ENCODE measurements around the gene GUCA1A.
A peak's percentile ranks its signal among the peaks of the same experiment; 100 is the strongest.

GRCh38 chr6:42140032-42140431 is 33.1 kb upstream of the GUCA1A start:
- TF ChIP-seq, protein P1, sequence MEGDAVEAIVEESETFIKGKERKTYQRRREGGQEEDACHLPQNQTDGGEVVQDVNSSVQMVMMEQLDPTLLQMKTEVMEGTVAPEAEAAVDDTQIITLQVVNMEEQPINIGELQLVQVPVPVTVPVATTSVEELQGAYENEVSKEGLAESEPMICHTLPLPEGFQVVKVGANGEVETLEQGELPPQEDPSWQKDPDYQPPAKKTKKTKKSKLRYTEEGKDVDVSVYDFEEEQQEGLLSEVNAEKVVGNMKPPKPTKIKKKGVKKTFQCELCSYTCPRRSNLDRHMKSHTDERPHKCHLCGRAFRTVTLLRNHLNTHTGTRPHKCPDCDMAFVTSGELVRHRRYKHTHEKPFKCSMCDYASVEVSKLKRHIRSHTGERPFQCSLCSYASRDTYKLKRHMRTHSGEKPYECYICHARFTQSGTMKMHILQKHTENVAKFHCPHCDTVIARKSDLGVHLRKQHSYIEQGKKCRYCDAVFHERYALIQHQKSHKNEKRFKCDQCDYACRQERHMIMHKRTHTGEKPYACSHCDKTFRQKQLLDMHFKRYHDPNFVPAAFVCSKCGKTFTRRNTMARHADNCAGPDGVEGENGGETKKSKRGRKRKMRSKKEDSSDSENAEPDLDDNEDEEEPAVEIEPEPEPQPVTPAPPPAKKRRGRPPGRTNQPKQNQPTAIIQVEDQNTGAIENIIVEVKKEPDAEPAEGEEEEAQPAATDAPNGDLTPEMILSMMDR (IDR thresholded peaks at IDR 0.05): no peak
- TF ChIP-seq, protein P2, sequence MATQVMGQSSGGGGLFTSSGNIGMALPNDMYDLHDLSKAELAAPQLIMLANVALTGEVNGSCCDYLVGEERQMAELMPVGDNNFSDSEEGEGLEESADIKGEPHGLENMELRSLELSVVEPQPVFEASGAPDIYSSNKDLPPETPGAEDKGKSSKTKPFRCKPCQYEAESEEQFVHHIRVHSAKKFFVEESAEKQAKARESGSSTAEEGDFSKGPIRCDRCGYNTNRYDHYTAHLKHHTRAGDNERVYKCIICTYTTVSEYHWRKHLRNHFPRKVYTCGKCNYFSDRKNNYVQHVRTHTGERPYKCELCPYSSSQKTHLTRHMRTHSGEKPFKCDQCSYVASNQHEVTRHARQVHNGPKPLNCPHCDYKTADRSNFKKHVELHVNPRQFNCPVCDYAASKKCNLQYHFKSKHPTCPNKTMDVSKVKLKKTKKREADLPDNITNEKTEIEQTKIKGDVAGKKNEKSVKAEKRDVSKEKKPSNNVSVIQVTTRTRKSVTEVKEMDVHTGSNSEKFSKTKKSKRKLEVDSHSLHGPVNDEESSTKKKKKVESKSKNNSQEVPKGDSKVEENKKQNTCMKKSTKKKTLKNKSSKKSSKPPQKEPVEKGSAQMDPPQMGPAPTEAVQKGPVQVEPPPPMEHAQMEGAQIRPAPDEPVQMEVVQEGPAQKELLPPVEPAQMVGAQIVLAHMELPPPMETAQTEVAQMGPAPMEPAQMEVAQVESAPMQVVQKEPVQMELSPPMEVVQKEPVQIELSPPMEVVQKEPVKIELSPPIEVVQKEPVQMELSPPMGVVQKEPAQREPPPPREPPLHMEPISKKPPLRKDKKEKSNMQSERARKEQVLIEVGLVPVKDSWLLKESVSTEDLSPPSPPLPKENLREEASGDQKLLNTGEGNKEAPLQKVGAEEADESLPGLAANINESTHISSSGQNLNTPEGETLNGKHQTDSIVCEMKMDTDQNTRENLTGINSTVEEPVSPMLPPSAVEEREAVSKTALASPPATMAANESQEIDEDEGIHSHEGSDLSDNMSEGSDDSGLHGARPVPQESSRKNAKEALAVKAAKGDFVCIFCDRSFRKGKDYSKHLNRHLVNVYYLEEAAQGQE (IDR thresholded peaks at IDR 0.05; ENCODE audit: insufficient read depth in 1 of 2, low read depth in 2 of 2, low read length in 1 of 2): peak in 1 of 2 experiments; percentile 72; a peak in 2 of 4 replicates
- TF ChIP-seq POLR2AphosphoS5 (IDR thresholded peaks at IDR 0.05; ENCODE audit: low read depth, low read length): no peak
- no peak for TF ChIP-seq SIN3A (IDR thresholded peaks at IDR 0.05; ENCODE audit: borderline replicate concordance, insufficient read depth, low read depth, low read length)
- no peak for TF ChIP-seq TCF7L2 (IDR thresholded peaks at IDR 0.05; ENCODE audit: low read depth, low read length)

All from Panc1 (cell line).